Measurements from ENCODE around the gene TBRG4. TPM values are rescaled to one million over a fixed set of nuclear protein-coding genes. Genes with fewer than 3 reads are reported as not detected.

TBRG4 gene
- total and polyA plus RNA-seq, 2 donors (not counting 3 experiments of a cell fraction or from before 2014, with no cell fraction given), result 43.7 to 56.7 TPM

GRCh38 chr7:45132708-45133320, 21.3 kb upstream of the TBRG4 start:
- CTCF ChIA-PET, result interaction anchor here (9.8 kb wide), 1 partner anchor 159 kb away, joined by 585 read pairs; no protein-coding TSS in a partner anchor
- dilution Hi-C loops (cut with MboI; ENCODE audit: extremely low pct_ligation_motif_present, low sequenced_read_pairs) (no loop called here), intact Hi-C loops (cut with micrococcal nuclease) (no loop called here)
- no peak overlapping the region for H3K4me2 ChIP-seq (ENCODE audit: insufficient read depth, low read length)
- POLR2A ChIA-PET, result no interaction called here
- H3K79me2 ChIP-seq (ENCODE audit: control insufficient read depth, insufficient read depth, low read length), result no peaks in the 10 kb centered on the region
- DNase-seq (ENCODE audit: low read depth, low spot score) (no peak), FAIRE-seq (no peak)
- H3K27me3 ChIP-seq (ENCODE audit: control insufficient read depth in 2 of 2, insufficient read depth in 2 of 2, low read length in 2 of 2), result peaks cover 4% of the 10 kb centered on the region in 2 experiments
- H3K9me3 ChIP-seq (replicated peaks; ENCODE audit: control insufficient read depth, insufficient read depth, low read length), result no peaks in the 10 kb centered on the region
- TF ChIP-seq EZH2 (IDR thresholded peaks at IDR 0.05; ENCODE audit: borderline replicate concordance, low read depth, low read length, severe bottlenecking), result no peak
- TF ChIP-seq POLR2AphosphoS5 (IDR thresholded peaks at IDR 0.05; ENCODE audit: insufficient read depth, low read depth, low read length), result no peak
- no peak for TF ChIP-seq FOS (IDR thresholded peaks at IDR 0.05; ENCODE audit: borderline replicate concordance, insufficient read depth, low read length)
- TF ChIP-seq GATA2 (IDR thresholded peaks at IDR 0.05; ENCODE audit: insufficient read depth, insufficient read length, low read depth, low read length), result no peak
- TF ChIP-seq CTCF (IDR thresholded peaks at IDR 0.05; ENCODE audit: extremely low read depth in 1 of 2, insufficient read depth in 1 of 2, low read depth in 1 of 2, low read length in 2 of 2), result no peak
- no peak for TF ChIP-seq MYC (IDR thresholded peaks at IDR 0.05; ENCODE audit: low read depth, low read length)
- TF ChIP-seq POLR2A (IDR thresholded peaks at IDR 0.05; ENCODE audit: low read depth, low read length), result no peak
- no peak for TF ChIP-seq JUN (IDR thresholded peaks at IDR 0.05; ENCODE audit: borderline replicate concordance, insufficient read depth, insufficient read length, low read depth)
- no peak for TF ChIP-seq MAX (IDR thresholded peaks at IDR 0.05; ENCODE audit: insufficient read depth, insufficient read length)
- no peaks in the 10 kb centered on the region for H4K20me1 ChIP-seq (replicated peaks; ENCODE audit: control insufficient read depth, extremely low read depth, insufficient read depth, low read length)
- no peak overlapping the region for H2AFZ ChIP-seq (ENCODE audit: low read depth, low read length)
- no peak overlapping the region for H3K27ac ChIP-seq (ENCODE audit: insufficient read depth, low read depth, low read length)
- H3K9me1 ChIP-seq (replicated peaks; ENCODE audit: control insufficient read depth, extremely low read depth, insufficient read depth, low read length), result no peaks in the 10 kb centered on the region
- no TSS peak for BruUV-seq (replicated peaks)
- H3K4me1 ChIP-seq (ENCODE audit: control insufficient read depth, extremely low read depth, insufficient read depth, low read length), result no peaks in the 10 kb centered on the region
- H3K4me3 ChIP-seq (replicated peaks in 1 of 3; ENCODE audit: insufficient read depth in 1 of 3, low read depth in 1 of 3, low read length in 3 of 3), result no peak overlapping the region
- H3K9ac ChIP-seq (replicated peaks; ENCODE audit: extremely low read depth, insufficient read depth, low read length), result no peak overlapping the region
- H3K36me3 ChIP-seq (ENCODE audit: control insufficient read depth in 2 of 2, extremely low read depth in 1 of 2, insufficient read depth in 2 of 2, low read length in 2 of 2), result no peaks in the 10 kb centered on the region
